ENCODE results near the gene MEX3C. TPM values are rescaled to one million over a fixed set of nuclear protein-coding genes. Genes with fewer than 3 reads are reported as not detected.

The MEX3C gene
- total RNA-seq, 1 donor from 2014 or later: 54.1 TPM

GRCh38 chr18:51157215-51157614, 40.3 kb downstream of the MEX3C start:
- peaks cover 3% of the 10 kb centered on the region for H3K27me3 Mint-ChIP-seq (ENCODE audit: unreplicated experiment)
- no peak overlapping the region for H3K4me3 Mint-ChIP-seq (ENCODE audit: unreplicated experiment)

GRCh38 chr18:51154431-51155063, 42.9 kb downstream of the MEX3C start:
- Mint-ChIP-seq H3K4me3 (ENCODE audit: unreplicated experiment) (no peak overlapping the region), H3K27ac (ENCODE audit: unreplicated experiment) (no peak overlapping the region), H3K4me1 (ENCODE audit: unreplicated experiment) (no peaks in the 10 kb centered on the region), H3K36me3 (ENCODE audit: low read depth, unreplicated experiment) (no peaks in the 10 kb centered on the region), H3K9me3 (ENCODE audit: unreplicated experiment) (no peaks in the 10 kb centered on the region), H3K27me3 (ENCODE audit: unreplicated experiment) (peaks cover 4% of the 10 kb centered on the region)
- no peak for DNase-seq (ENCODE audit: low spot score)
- no peak for TF ChIP-seq CTCF (IDR thresholded peaks at IDR 0.05; ENCODE audit: unreplicated experiment)

More at GRCh38 chr18:51157215-51157614, 40.3 kb downstream of the MEX3C start:
- DNase-seq (ENCODE audit: low spot score): no peak
- H3K9me3 Mint-ChIP-seq (ENCODE audit: unreplicated experiment): no peaks in the 10 kb centered on the region
- no peaks in the 10 kb centered on the region for H3K4me1 Mint-ChIP-seq (ENCODE audit: unreplicated experiment)
- no peak for TF ChIP-seq CTCF (IDR thresholded peaks at IDR 0.05; ENCODE audit: unreplicated experiment)
- H3K27ac Mint-ChIP-seq (ENCODE audit: unreplicated experiment): no peak overlapping the region
- H3K36me3 Mint-ChIP-seq (ENCODE audit: low read depth, unreplicated experiment): no peaks in the 10 kb centered on the region

GRCh38 chr18:51153659-51154371, 43.7 kb downstream of the MEX3C start:
- Mint-ChIP-seq H3K4me3 (ENCODE audit: unreplicated experiment) (no peak overlapping the region), H3K27me3 (ENCODE audit: unreplicated experiment) (peaks cover 4% of the 10 kb centered on the region), H3K36me3 (ENCODE audit: low read depth, unreplicated experiment) (no peaks in the 10 kb centered on the region), H3K27ac (ENCODE audit: unreplicated experiment) (no peak overlapping the region), H3K4me1 (ENCODE audit: unreplicated experiment) (no peaks in the 10 kb centered on the region), H3K9me3 (ENCODE audit: unreplicated experiment) (no peaks in the 10 kb centered on the region)
- DNase-seq (ENCODE audit: low spot score): no peak
- TF ChIP-seq CTCF (IDR thresholded peaks at IDR 0.05; ENCODE audit: unreplicated experiment): no peak

- Mint-ChIP-seq H3K4me1 (ENCODE audit: unreplicated experiment) (no peaks in the 10 kb centered on the region), H3K27me3 (ENCODE audit: unreplicated experiment) (peaks cover 4% of the 10 kb centered on the region), H3K9me3 (ENCODE audit: unreplicated experiment) (no peaks in the 10 kb centered on the region), H3K36me3 (ENCODE audit: low read depth, unreplicated experiment) (no peaks in the 10 kb centered on the region), H3K4me3 (ENCODE audit: unreplicated experiment) (no peak overlapping the region), H3K27ac (ENCODE audit: unreplicated experiment) (peak overlapping the region; percentile 9)
- DNase-seq (ENCODE audit: low spot score): no peak
- TF ChIP-seq CTCF (IDR thresholded peaks at IDR 0.05; ENCODE audit: unreplicated experiment): no peak
Measured at GRCh38 chr18:51151568-51152511, 45.6 kb downstream of the MEX3C start.

All from endothelial cell (in vitro differentiated cells).